H9 (cell line): ENCODE results near the gene PATE1. TPM values are rescaled to one million over a fixed set of nuclear protein-coding genes. Genes with fewer than 3 reads are reported as not detected.

Source experiments
- DNase-seq: peaks from one replicate; pipeline ENCODE4 v3.0.0-alpha.2; 2017
- H2AFZ ChIP-seq: one replicate; pipeline ENCODE4 v1.6.1; 2013; ENCODE audit warnings: mild to moderate bottlenecking, low read length, control low read depth, moderate library complexity
- H2AK5ac ChIP-seq: 2 replicates; pipeline ENCODE4 v1.6.1; 2013; ENCODE audit warnings: low read length, control low read depth, mixed read lengths; ENCODE audit not compliant: insufficient read length
- H2BK120ac ChIP-seq: one replicate; pipeline ENCODE4 v1.6.1; 2013; ENCODE audit warnings: low read depth, mild to moderate bottlenecking, low read length, control low read depth, inconsistent platforms; ENCODE audit not compliant: poor library complexity, severe bottlenecking
- H2BK12ac ChIP-seq: 2 replicates; pipeline ENCODE4 v1.6.1; 2013; ENCODE audit warnings: low read length, control low read depth, mixed read lengths, low read depth; ENCODE audit not compliant: insufficient read length
- H2BK15ac ChIP-seq: 2 replicates; pipeline ENCODE4 v1.6.1; 2013; ENCODE audit warnings: low read depth, low read length, control low read depth
- H2BK20ac ChIP-seq: one replicate; pipeline ENCODE4 v1.6.1; 2013; ENCODE audit warnings: low read depth, mild to moderate bottlenecking, low read length, control low read depth, inconsistent platforms; ENCODE audit not compliant: poor library complexity, severe bottlenecking
- H2BK5ac ChIP-seq: 2 replicates; pipeline ENCODE4 v1.6.1; 2013; ENCODE audit warnings: low read length, control low read depth, mixed read lengths; ENCODE audit not compliant: insufficient read length
- H3K14ac ChIP-seq: 2 replicates; pipeline ENCODE4 v1.6.1; 2013; ENCODE audit warnings: low read length, control low read depth; ENCODE audit not compliant: insufficient read depth
- H3K18ac ChIP-seq: 2 replicates; pipeline ENCODE4 v1.6.1; 2013; ENCODE audit warnings: low read depth, mild to moderate bottlenecking, mixed read lengths, low read length, control low read depth; ENCODE audit not compliant: insufficient read length
- H3K23ac ChIP-seq: 2 replicates; pipeline ENCODE4 v1.6.1; 2013; ENCODE audit warnings: low read length, control low read depth, mixed read lengths, low read depth; ENCODE audit not compliant: insufficient read length
- H3K23me2 ChIP-seq: 2 replicates; pipeline ENCODE4 v1.6.1; 2013; ENCODE audit warnings: low read depth, mild to moderate bottlenecking, mixed read lengths, low read length, control low read depth; ENCODE audit not compliant: insufficient read length, poor library complexity, severe bottlenecking
- H3K27ac ChIP-seq: 2 replicates; pipeline ENCODE4 v1.5.1; 2013; ENCODE audit warnings: low read length, control low read depth, mixed read lengths, low read depth; ENCODE audit not compliant: insufficient read length
- H3K27me3 ChIP-seq: 2 replicates; pipeline ENCODE4 v1.6.1; 2013; ENCODE audit warnings: low read length, control low read depth, inconsistent platforms; ENCODE audit not compliant: insufficient read depth
- H3K4ac ChIP-seq: 2 replicates; pipeline ENCODE4 v1.6.1; 2013; ENCODE audit warnings: low read depth, mild to moderate bottlenecking, control low read depth, inconsistent platforms, low read length, moderate library complexity
- H3K4me1 ChIP-seq: 2 replicates; pipeline ENCODE4 v1.6.1; 2013; ENCODE audit warnings: low read length, control low read depth, inconsistent platforms; ENCODE audit not compliant: insufficient read depth
- H3K4me2 ChIP-seq: 2 replicates; pipeline ENCODE4 v1.6.1; 2013; ENCODE audit warnings: low read length, control low read depth, mixed read lengths; ENCODE audit not compliant: insufficient read length, insufficient read depth
- H3K56ac ChIP-seq: 2 replicates; pipeline ENCODE4 v1.6.1; 2013; ENCODE audit warnings: low read depth, mild to moderate bottlenecking, mixed read lengths, low read length, control low read depth; ENCODE audit not compliant: insufficient read length
- H3K79me1 ChIP-seq: 2 replicates; pipeline ENCODE4 v1.6.1; 2013; ENCODE audit warnings: low read depth, mild to moderate bottlenecking, moderate library complexity, low read length, control low read depth, inconsistent platforms; ENCODE audit not compliant: insufficient read depth, poor library complexity, severe bottlenecking
- H3K79me2 ChIP-seq: 2 replicates; pipeline ENCODE4 v1.6.1; 2013; ENCODE audit warnings: low read length, control low read depth, inconsistent platforms; ENCODE audit not compliant: insufficient read depth
- H3K9ac ChIP-seq: 2 replicates; pipeline ENCODE4 v1.6.1; 2013; ENCODE audit warnings: low read length, control low read depth, mixed read lengths; ENCODE audit not compliant: insufficient read length; ENCODE audit errors: extremely low read depth
- H3K9me3 ChIP-seq: one replicate; pipeline ENCODE4 v1.6.1; 2013; ENCODE audit warnings: low read depth, low read length, inconsistent platforms; ENCODE audit not compliant: control insufficient read depth
- H3T11ph ChIP-seq: one replicate; pipeline ENCODE4 v1.6.1; 2013; ENCODE audit warnings: mild to moderate bottlenecking, low read length, control low read depth, inconsistent platforms
- H4K20me1 ChIP-seq: one replicate; pipeline ENCODE4 v1.6.1; 2013; ENCODE audit not compliant: control insufficient read depth, insufficient read length, insufficient read depth
- H4K5ac ChIP-seq: 2 replicates; pipeline ENCODE4 v1.6.1; 2013; ENCODE audit warnings: low read depth, mild to moderate bottlenecking, mixed read lengths, low read length, control low read depth; ENCODE audit not compliant: insufficient read length
- H4K8ac ChIP-seq: replicated peaks from 2 replicates; pipeline ENCODE4 v1.6.1; 2013; ENCODE audit warnings: low read length, control low read depth, mixed read lengths, low read depth; ENCODE audit not compliant: insufficient read length
- H4K91ac ChIP-seq: 2 replicates; pipeline ENCODE4 v1.6.1; 2013; ENCODE audit warnings: low read depth, mild to moderate bottlenecking, moderate library complexity, mixed read lengths, low read length, control low read depth; ENCODE audit not compliant: insufficient read length
- H3K27ac Mint-ChIP-seq, 3 experiments: 2 replicates in 2 of 3; 3 replicates in 1 of 3; pipeline ENCODE4 v1.8.0; 2020 to 2021; ENCODE audit warnings: mixed read lengths in 3 of 3, mild to moderate bottlenecking in 1 of 3, moderate library complexity in 1 of 3
- H3K27me3 Mint-ChIP-seq: 2 replicates; pipeline ENCODE4 v1.8.0; 2021; ENCODE audit warnings: low read depth, mild to moderate bottlenecking, moderate library complexity, mixed read lengths
- H3K36me3 Mint-ChIP-seq, 3 experiments: 2 replicates in 2 of 3; 3 replicates in 1 of 3; pipeline ENCODE4 v1.8.0; 2020 to 2021; ENCODE audit warnings: low read depth in 3 of 3, mixed read lengths in 3 of 3; ENCODE audit not compliant: insufficient read depth in 1 of 3
- H3K4me1 Mint-ChIP-seq, 2 experiments: 2 replicates each; pipeline ENCODE4 v1.8.0; 2020; ENCODE audit warnings: mixed read lengths in 2 of 2
- H3K4me3 Mint-ChIP-seq, 2 experiments: 2 replicates in 1 of 2; 3 replicates in 1 of 2; pipeline ENCODE4 v1.8.0; 2020 to 2021; ENCODE audit warnings: mild to moderate bottlenecking in 2 of 2, mixed read lengths in 2 of 2, moderate library complexity in 1 of 2
- H3K9me3 Mint-ChIP-seq, 2 experiments: 2 replicates in 1 of 2; 3 replicates in 1 of 2; pipeline ENCODE4 v1.8.0; 2020; ENCODE audit warnings: mild to moderate bottlenecking in 2 of 2, mixed read lengths in 2 of 2, moderate library complexity in 1 of 2
- CTCF ChIP-seq: fragments of 200-600 bp; sonication (generic); conservative IDR thresholded peaks from 3 replicates; pipeline ENCODE4 v1.8.0; 2021; ENCODE audit warnings: antibody characterized with exemption, mild to moderate bottlenecking
- WGBS: extraction: QIAGEN DNeasy Blood & Tissue Kit; methylation state at CpG from one replicate; pipeline ENCODE4 v1.1.7; 2013; ENCODE audit warnings: missing lambda C conversion rate, low lambda C conversion rate, mixed read lengths; ENCODE audit not compliant: insufficient read length; ENCODE audit errors: extremely low coverage; 5-methylcytosine and 5-hydroxymethylcytosine counted together
- total RNA-seq: library from RNA; stranded (reverse); gene quantifications from 2 replicates; pipeline ENCODE4 v1.2.1, GENCODE V29; 2021

Gene PATE1
- total RNA-seq, 1 experiment from 2014 or later = not detected

GRCh38 chr11:125787827-125788226 lies 41.7 kb downstream of the PATE1 start, which contains the start of gene PATE3:
Gene PATE3, plus strand, starts transcription at chr11:125788127. Its CDS starts 25 bp downstream, at chr11:125788152.
- Histone ChIP-seq H3K27ac (no peak within 1 kb of the TSS), H4K5ac (no peak within 1 kb of the TSS), H3K79me2 (no peaks in the 10 kb centered on the region), H3K4ac (no peak within 1 kb of the TSS), H3K18ac (no peak within 1 kb of the TSS), H3K4me2 (no peak within 1 kb of the TSS), H3K27me3 (no peaks in the 10 kb centered on the region; the same call in 1 of the 2 replicates), H3T11ph (no peak within 1 kb of the TSS), H3K23me2 (no peaks in the 10 kb centered on the region), H2BK20ac (no peak within 1 kb of the TSS), H2BK15ac (no peak within 1 kb of the TSS), H3K9ac (no peak within 1 kb of the TSS), H4K91ac (no peak within 1 kb of the TSS), H3K4me1 (no peaks in the 10 kb centered on the region), H2BK120ac (no peak within 1 kb of the TSS), H4K8ac (no peak within 1 kb of the TSS), H4K20me1 (no peaks in the 10 kb centered on the region), H3K9me3 (no peaks in the 10 kb centered on the region), H3K56ac (no peak within 1 kb of the TSS), H2AFZ (no peak within 1 kb of the TSS), H3K14ac (no peak within 1 kb of the TSS), H2BK5ac (no peak within 1 kb of the TSS), H2AK5ac (no peak within 1 kb of the TSS), H3K23ac (no peak within 1 kb of the TSS), H3K79me1 (no peaks in the 10 kb centered on the region), H2BK12ac (no peak within 1 kb of the TSS)
- H3K9me3 Mint-ChIP-seq = no peaks in the 10 kb centered on the region; a peak in 1 of 5 replicates
- H3K4me3 Mint-ChIP-seq = no peak within 1 kb of the TSS
- no peaks in the 10 kb centered on the region for H3K36me3 Mint-ChIP-seq
- no peak for TF ChIP-seq CTCF
- H3K27ac Mint-ChIP-seq = no peak within 1 kb of the TSS
- peaks cover 3% of the 10 kb centered on the region for H3K27me3 Mint-ChIP-seq
- no peaks in the 10 kb centered on the region for H3K4me1 Mint-ChIP-seq
- no peak for DNase-seq
- WGBS = no CpG with 5 or more reads among the region's 2 CpGs
